ENCODE results near the gene RSKR. TPM values are rescaled to one million over a fixed set of nuclear protein-coding genes. Genes with fewer than 3 reads are reported as not detected.

The RSKR gene, protein sequence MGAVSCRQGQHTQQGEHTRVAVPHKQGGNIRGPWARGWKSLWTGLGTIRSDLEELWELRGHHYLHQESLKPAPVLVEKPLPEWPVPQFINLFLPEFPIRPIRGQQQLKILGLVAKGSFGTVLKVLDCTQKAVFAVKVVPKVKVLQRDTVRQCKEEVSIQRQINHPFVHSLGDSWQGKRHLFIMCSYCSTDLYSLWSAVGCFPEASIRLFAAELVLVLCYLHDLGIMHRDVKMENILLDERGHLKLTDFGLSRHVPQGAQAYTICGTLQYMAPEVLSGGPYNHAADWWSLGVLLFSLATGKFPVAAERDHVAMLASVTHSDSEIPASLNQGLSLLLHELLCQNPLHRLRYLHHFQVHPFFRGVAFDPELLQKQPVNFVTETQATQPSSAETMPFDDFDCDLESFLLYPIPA
- 1 to 10 TPM; 6.7 to 7.6 TPM for total RNA-seq

GRCh38 chr17:28613931-28614381 lies at the start of gene RSKR:
Gene RSKR (minus strand): TSS chr17:28614185. CDS start chr17:28614161, 24 bp downstream.

GRCh38 chr17:28661635-28662526 lies 47.9 kb upstream of the RSKR start, which contains the start of the genes SDF2 and SUPT6H:
Gene SDF2 (minus strand): TSS chr17:28661906. CDS start chr17:28661876, 30 bp downstream.
Gene SUPT6H (plus strand): TSS chr17:28662205. CDS start chr17:28673402, 11,197 bp downstream.

GRCh38 chr17:28644787-28645575 lies 31.0 kb upstream of the RSKR start, which contains the start of gene BLTP2:
Gene BLTP2 (minus strand): TSS chr17:28645158. CDS start chr17:28645056, 102 bp downstream.

GRCh38 chr17:28598799-28599310 lies 15.1 kb downstream of the RSKR start, which contains the start of gene SPAG5:
Gene SPAG5 (minus strand): TSS chr17:28599025. CDS start chr17:28598946, 79 bp downstream.

DNA sequence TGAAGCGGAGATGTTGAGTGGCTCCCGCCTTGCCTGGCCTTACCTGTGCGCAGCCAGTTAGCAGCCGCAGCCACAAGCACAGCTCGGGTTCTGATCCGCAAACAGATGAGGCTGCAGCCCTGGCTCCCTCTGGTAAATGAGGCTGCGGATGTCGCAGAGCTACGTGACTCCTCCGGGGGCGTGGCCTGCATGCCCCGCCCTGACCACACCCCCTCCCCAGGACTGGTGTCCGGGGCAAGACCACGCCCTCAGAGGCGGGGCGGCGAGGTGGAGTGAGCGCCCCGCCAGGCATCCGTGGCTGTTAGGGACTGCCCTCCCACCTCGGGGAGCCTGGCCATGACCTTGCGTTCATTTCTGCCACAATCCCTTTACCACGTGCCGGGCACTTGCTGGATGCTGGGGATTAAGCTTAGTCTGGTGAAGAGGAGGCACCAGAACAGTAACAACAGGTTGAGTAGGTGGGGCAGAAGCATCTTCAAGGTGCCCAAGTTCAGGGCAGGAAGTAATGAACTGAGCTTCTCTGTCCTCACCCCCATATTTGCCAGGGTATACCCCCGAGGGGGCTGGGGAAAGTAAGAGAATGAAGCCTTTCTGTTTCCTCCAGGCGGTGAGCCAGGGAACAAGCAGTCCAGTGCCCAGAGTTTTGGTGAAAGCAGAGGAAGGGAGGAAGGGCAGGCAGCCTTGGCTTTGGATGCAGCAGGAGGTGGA lies 37.1 kb downstream of the RSKR start, which contains the start of gene ALDOC:
Gene ALDOC (minus strand): TSS at position 138 of the 708 bp plus-strand sequence. CDS start 1,363 bp downstream, outside the sequence.

GRCh38 chr17:28571361-28572122 lies 42.4 kb downstream of the RSKR start, which contains the start of gene PIGS:
Gene PIGS (minus strand): TSS chr17:28571524. CDS start chr17:28571496, 28 bp downstream.

Other genes with a start within 250 kb of the RSKR start
- gene SEBOX, start 249.0 kb downstream of the RSKR start, total RNA-seq, result not detected
- under 1 TPM in 1 of 2 donors, not detected in 1; 0.34 TPM for gene VTN, start 243.9 kb downstream of the RSKR start, total RNA-seq
- gene SARM1, start 242.5 kb downstream of the RSKR start, total RNA-seq, result 10 to 100 TPM; 13.3 to 17.9 TPM
- 1 to 10 TPM; 3.7 to 7.6 TPM for gene SLC46A1, start 208.0 kb downstream of the RSKR start, total RNA-seq
- gene SLC13A2, start 140.5 kb downstream of the RSKR start, total RNA-seq, result not detected
- gene FOXN1, start 107.8 kb downstream of the RSKR start, total RNA-seq, result not detected
- 10 to 100 TPM; 19.3 to 24.0 TPM for gene UNC119, start 61.6 kb downstream of the RSKR start, total RNA-seq
- 10 to 100 TPM; 43.7 to 48.3 TPM for gene PIGS, start 42.7 kb downstream of the RSKR start, total RNA-seq
- gene ALDOC, start 37.3 kb downstream of the RSKR start, total RNA-seq, result 10 to 100 TPM; 16.2 to 19.3 TPM
- gene SPAG5, start 15.2 kb downstream of the RSKR start, total RNA-seq, result 10 to 100 TPM; 32.0 to 72.9 TPM
- gene BLTP2, start 31.0 kb upstream of the RSKR start, total RNA-seq, result 100 to 1,000 TPM; 116 to 132 TPM
- 10 to 100 TPM; 38.5 to 40.6 TPM for gene SDF2, start 47.7 kb upstream of the RSKR start, total RNA-seq
- 10 to 100 TPM; 43.6 to 45.1 TPM for gene SUPT6H, start 48.0 kb upstream of the RSKR start, total RNA-seq
- 1 to 10 TPM in 1 of 2 donors, under 1 TPM in 1; 0.69 to 1.3 TPM for gene PROCA1, start 97.7 kb upstream of the RSKR start, total RNA-seq
- 100 to 1,000 TPM in 1 of 2 donors, 10 to 100 TPM in 1; 83.6 to 111 TPM for gene RAB34, start 103.7 kb upstream of the RSKR start, total RNA-seq
- gene RPL23A, start 105.8 kb upstream of the RSKR start, total RNA-seq, result 100 to 1,000 TPM; 276 to 521 TPM
- gene TLCD1, start 112.0 kb upstream of the RSKR start, total RNA-seq, result 1 to 10 TPM; 4.3 to 5.2 TPM
- 1 to 10 TPM; 1.4 to 2.3 TPM for gene NEK8, start 114.6 kb upstream of the RSKR start, total RNA-seq
- gene TRAF4, start 129.8 kb upstream of the RSKR start, total RNA-seq, result 10 to 100 TPM; 43.4 to 69.3 TPM
- 10 to 100 TPM; 13.7 to 20.0 TPM for gene FAM222B, start 228.6 kb upstream of the RSKR start, total RNA-seq
- 10 to 100 TPM; 56.3 to 57.8 TPM for gene ERAL1, start 240.8 kb upstream of the RSKR start, total RNA-seq